HG03460 (cell line): ENCODE results near the gene RNF31.
A peak's percentile ranks its signal among the peaks of the same experiment; 100 is the strongest.

ENCODE experiments used
- ATAC-seq: cut with Tn5 transposase; IDR thresholded peaks from one replicate; pipeline ENCODE4 v1.9.1; 2021; ENCODE audit not compliant: unreplicated experiment

RNF31 gene

DNA sequence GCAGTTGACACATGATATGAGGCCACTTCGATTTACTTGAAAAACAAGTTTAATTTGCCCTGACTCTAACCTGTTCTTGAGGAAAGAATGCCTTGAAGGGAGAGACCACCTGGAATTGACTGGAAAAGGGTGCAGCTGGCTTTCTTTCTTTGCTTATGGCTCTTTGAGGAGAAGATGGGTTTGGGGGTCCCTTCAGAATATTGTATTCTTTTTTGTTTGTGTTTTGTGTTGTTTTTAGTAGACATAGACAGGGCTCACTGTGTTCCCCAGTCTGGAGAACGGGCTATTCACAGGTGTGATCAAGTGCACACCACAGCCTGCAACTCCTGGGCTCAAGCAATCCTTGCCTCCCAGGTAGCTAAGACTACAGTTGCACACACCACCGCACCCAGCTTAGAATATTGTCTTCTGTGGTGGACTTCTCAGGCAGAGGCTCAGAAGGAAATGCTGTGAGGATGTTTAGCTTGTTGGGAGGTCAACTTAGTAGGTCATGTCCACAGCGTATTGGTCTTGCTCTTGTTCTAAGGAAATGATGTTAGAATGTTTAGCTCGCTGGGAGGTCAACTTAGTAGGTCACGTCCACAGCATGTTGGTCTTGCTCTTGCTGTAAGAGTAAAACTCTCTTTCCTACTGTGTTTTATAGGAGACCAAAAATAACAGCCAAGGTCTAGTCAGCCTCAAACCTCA lies 31.0 kb upstream of the RNF31 start:
- ATAC-seq, result no peak

- ATAC-seq, result no peak
These were observed 30.1 kb upstream of the RNF31 start for GRCh38 chr14:24117179-24117578.

- ATAC-seq, result no peak
These were observed 27.6 kb upstream of the RNF31 start for GRCh38 chr14:24119691-24120090.

DNA sequence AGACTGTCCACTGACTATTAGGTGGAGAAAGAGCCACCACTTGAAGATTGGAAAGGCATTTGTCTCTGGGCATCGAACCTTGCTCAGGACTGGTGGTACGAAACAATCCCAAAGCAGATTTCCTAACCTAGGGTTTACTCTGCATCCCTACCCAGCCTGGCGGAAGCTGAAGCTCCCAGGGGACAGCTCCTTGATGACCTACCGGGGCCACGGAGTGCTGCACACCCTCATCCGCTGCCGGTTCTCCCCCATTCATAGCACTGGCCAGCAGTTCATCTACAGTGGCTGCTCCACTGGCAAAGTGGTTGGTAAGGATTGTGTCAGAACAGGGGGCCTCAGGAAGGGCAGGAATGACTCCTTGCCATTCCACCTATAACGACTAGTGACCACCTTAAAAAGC lies 26.1 kb upstream of the RNF31 start:
- no peak for ATAC-seq

- no peak for ATAC-seq
These were observed 24.9 kb upstream of the RNF31 start for GRCh38 chr14:24122416-24122815.

DNA sequence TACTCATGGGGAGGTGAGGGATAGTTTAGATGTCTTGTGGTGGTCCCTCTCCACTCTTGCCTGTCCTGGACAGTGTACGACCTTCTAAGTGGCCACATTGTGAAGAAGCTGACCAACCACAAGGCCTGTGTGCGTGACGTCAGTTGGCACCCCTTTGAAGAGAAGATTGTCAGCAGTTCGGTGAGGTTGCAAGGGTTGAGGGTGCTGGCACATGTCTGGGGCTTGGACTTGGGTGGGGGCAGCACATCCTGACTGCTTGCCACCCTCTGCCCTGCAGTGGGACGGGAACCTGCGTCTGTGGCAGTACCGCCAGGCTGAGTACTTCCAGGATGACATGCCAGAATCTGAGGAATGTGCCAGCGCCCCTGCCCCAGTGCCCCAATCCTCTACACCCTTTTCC lies 24.4 kb upstream of the RNF31 start:
- no peak for ATAC-seq

DNA sequence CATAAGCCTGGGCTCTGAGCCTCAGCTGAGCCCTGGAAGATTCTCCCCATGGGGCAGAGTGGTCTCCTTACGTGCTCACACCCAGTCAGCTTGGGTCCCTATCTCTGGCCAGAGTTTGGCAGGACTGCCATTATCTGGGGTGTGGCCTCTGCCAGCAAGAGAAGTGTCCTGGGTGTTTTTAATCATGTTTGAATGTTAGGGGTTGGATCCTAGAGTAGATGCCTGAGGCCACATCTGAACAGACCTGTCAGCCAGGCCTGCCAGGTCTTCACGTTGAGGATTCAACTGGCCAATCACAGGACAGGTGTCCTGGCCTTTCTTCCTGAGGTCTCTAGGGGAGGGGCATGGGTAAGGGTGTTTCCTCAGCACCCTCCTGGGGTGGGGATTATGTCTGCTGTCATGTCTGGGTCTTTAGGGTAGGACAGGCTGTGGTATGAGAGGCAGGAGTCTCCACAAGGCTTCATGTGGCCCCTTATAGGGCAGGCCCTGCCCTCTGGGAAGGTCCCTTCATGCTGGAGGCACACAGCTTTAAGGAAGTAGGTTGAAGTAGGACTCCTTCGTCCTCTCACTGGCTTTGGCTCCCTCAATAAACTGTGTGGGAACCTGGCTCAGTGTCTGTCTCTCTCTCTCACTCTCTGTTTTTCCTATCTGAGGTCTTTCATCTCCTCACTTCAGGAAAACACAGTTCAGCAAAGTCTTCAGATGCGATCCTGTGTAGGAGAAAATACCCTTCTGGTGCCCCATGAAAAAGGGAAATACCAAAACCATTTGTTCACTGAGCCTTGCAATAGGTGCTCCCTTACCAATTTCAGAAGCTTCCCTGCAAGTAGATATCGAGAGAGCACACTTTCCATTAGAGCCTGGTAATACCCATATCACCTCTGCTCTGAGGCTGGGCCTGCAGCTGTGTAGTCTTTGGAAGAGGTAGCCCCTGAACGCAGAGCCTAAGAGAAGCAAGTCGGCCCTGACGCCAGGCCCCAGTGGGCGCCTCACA lies 23.6 kb upstream of the RNF31 start:
- ATAC-seq, result peak; percentile 57

GRCh38 chr14:24126939-24127338 lies 20.4 kb upstream of the RNF31 start:
- ATAC-seq, result no peak

GRCh38 chr14:24127673-24128072 lies 19.6 kb upstream of the RNF31 start:
- ATAC-seq, result no peak

- no peak for ATAC-seq
These were observed 17.8 kb upstream of the RNF31 start for GRCh38 chr14:24129410-24129998.

GRCh38 chr14:24130380-24130716 lies 16.9 kb upstream of the RNF31 start, which contains the start of gene FITM1:
FITM1 (plus strand) TSS chr14:24130659; CDS start chr14:24131564, 905 bp downstream.
- no peak for ATAC-seq

DNA sequence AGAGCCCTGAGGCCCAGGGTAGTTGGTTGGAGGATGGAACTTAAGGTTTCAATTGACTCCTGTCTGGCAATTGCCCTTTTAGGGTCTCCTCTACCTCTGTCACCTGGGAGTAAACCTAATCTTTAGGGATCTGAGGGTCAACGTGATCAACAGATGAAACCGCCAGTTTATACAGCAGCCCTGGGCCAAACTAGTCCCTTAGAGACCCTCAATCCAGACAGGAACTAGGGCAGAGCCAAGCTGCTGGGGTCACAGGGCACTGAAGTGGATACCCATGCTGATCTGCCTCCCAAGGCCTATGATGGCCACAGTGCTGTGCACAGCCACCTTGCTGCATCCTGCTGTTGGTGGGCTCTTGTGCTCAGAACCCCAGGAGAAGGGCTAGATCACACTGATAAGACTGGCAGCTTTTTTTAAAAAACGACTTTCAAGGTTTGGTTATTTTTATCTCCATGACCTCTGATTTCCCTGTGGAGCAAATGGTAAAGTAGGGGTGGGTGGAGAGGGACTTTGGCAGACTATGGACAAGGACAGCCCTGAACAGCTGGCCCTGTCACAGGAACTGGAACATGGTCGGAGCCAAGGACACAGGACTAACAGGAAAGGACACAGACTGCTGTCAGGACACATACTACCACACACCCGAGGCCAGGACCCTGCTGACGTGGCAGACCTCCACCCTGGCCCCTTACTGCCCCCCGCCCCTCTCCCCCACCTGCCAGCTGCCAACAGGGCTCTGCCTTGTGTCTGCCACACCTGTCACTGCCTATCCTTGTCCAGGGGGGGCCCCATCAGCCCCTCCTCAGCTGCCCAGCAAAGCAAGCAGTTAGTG lies 16.4 kb upstream of the RNF31 start:
- no peak for ATAC-seq

DNA sequence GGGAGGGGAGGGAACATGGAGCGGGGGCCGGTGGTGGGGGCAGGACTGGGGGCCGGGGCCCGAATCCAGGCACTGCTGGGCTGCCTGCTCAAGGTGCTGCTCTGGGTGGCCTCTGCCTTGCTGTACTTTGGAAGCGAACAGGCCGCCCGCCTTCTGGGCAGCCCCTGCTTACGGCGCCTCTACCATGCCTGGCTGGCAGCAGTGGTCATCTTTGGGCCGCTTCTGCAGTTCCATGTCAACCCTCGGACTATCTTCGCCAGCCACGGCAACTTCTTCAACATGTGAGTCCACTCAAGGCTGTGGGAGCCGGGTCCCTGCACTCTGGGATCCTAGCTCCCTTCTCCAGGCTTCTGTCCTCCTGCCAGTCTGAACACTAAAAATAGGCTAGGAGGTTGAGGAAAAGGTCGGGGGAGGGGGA lies 15.7 kb upstream of the RNF31 start:
- ATAC-seq, result no peak

DNA sequence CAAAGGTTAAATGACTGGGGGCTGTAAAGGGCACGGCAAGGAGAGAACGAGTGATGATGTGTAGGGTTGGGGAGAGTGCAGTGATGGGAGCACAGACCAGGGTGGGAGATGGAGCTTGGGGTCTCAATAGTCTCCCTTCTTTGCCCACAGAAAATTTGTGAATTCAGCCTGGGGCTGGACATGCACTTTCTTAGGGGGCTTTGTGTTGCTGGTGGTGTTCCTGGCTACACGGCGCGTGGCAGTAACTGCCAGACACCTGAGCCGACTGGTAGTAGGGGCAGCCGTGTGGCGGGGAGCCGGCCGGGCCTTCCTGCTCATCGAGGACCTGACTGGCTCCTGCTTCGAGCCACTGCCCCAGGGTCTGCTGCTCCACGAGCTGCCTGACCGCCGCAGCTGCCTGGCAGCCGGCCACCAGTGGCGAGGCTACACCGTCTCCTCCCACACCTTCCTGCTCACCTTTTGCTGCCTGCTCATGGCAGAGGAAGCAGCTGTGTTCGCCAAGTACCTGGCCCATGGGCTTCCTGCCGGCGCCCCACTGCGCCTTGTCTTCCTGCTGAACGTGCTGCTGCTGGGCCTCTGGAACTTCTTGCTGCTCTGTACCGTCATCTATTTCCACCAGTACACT lies 15.1 kb upstream of the RNF31 start:
- no peak for ATAC-seq

- no peak for ATAC-seq
These were observed 14.3 kb upstream of the RNF31 start for GRCh38 chr14:24132976-24133375.

DNA sequence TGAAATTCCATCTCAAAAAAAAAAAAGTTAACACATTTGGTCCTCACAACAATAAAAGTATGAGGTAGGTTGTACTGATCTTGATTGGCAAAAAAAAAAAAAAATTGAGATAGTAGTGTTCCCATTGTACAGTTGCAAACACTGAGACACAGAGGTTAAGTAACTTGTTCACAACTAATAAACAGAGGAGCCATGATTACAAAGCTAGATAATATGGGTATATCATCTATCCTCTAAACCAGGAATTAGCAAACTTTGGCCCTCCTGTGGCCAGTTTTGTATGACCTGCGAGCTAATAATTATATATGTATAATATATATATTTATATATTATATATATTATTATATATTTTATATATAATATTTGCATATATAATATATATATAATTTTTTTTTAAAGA lies 13.6 kb upstream of the RNF31 start:
- ATAC-seq, result no peak

- ATAC-seq, result peak; percentile 1
These were observed 11.8 kb upstream of the RNF31 start for GRCh38 chr14:24135584-24135833.

DNA sequence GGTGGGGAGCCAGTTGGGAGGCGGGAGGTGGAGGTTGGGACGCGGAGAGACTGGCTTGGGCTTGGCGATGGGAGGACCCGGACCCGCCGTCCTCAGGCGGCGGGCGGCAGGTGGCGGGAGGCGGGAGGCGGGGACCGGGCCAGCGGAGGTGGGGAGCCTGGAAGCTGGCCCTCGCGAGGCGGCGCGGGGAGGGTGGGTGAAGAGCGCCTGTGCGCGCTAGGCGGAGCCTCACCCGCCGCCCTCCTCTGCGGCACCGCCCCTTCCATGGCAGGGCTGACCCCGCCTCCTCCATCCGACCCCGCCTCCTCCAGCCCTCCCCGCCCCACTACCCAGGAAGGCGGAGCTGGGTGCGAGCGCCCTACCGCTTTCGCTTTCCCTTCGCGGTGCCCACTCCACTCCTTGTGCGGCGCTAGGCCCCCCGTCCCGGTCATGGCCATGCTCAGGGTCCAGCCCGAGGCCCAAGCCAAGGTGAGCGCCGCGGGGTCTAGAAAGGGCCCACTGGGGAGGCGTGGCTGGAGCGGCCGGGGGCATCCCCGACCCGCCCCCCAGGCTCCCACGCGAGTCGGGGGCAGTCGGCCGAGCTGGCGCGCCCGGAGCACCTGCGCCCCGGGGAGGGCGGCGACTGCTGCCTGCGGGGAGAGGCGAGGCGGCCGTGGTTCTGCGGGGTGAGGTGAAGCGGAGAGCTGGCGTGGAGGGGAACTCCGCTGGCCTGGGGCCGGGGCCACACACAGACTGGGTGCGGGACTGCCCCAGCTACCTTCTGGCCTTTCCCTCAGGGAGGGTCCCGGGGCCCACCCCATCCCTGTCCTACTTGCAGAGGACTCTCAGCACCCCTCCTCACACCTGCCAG lies 11.2 kb upstream of the RNF31 start, which contains the start of gene PSME1:
Gene PSME1 (plus strand): TSS at position 361 of the 850 bp plus-strand sequence. CDS start 69 bp downstream, at position 430.
- peak; percentile 84 for ATAC-seq

GRCh38 chr14:24136684-24137528 lies 10.4 kb upstream of the RNF31 start:
- no peak for ATAC-seq
